GM18909 (cell line): ENCODE data around the gene ZNF302.
"Not testable (repeated sequence)": the region's sequence is repeated elsewhere in the genome, so short reads cannot be mapped to it uniquely, and the experiment has no call there.

Source experiments
- ATAC-seq: cut with Tn5 transposase; IDR thresholded peaks from one replicate; pipeline ENCODE4 v1.9.1; 2021; ENCODE audit warnings: mild to moderate bottlenecking; ENCODE audit not compliant: unreplicated experiment, poor library complexity

ZNF302 gene

DNA sequence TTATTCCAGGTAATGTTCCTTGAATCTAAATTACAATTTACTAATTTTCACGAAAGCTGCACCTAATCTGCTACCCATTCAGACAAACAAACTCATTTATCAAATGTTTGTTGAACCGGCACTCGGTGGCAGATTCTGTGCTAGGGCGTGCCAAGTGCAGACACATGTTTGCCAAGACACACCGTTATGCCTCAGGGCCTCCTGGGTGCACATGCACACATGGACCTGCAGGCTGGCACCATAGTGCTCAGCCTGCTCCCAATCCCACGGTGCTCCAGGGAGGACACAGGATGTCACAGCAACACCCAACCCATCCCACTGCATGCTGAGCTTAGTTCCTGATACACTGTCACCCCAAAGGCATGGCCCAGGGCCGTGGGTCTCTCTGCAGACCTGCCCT, 8.2 kb upstream of the ZNF302 start:
- ATAC-seq: no peak

DNA sequence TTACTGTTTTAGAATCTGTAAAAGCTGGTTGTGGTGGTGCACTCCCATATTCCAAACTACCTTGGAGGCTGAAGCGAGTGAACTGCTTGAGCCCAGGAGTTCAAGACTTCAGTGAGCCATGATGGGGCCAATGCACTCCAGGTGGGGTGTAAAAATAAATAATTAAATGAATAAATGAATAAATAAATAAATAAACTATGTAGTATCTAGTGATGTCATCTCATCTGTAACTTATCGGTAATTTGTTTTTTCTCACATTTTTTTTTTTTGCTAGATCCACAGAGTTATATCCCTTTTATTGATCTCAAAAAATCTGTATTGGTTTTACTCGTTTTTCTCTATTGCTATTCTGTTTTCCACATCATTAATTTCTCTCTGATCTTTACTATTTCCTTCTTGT, 5.5 kb upstream of the ZNF302 start:
- no peak for ATAC-seq

DNA sequence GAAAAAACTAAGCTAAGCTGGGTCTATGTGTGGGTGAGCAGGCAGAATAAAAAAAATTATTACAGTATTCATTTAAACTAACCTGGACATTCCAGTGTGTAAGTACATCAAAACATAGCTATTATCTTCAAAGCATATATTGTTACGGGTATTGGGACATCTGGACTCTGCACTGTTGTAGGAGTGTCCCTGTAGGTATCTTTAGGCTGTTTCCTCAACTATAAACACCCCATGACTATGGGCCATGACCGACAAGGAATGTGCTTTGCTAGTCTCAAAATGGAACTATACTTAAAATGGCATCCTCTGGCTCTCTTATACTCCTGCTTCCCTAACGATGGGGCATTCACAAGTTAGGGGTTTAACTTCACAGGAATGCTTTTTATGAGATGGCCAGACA, 3.9 kb upstream of the ZNF302 start:
- no peak for ATAC-seq

DNA sequence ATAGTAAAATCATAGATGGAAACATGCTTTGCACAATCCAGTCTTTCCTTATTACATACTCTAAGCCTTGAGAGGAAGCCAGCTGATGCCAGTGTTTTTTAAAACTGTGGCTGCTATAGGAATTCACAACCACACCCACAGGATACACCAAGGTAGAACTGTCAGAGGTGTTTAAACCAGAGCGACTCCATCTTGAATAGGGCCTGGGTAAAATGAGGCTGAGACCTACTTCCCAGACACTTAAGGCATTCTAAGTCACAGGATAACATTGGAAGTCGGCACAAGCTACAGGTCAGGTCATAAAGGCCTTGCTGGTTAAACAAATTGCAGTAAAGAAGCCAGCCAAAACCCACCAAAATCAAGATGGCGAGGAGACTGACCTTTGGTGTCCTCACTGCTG, 2.2 kb upstream of the ZNF302 start:
- no peak for ATAC-seq

DNA sequence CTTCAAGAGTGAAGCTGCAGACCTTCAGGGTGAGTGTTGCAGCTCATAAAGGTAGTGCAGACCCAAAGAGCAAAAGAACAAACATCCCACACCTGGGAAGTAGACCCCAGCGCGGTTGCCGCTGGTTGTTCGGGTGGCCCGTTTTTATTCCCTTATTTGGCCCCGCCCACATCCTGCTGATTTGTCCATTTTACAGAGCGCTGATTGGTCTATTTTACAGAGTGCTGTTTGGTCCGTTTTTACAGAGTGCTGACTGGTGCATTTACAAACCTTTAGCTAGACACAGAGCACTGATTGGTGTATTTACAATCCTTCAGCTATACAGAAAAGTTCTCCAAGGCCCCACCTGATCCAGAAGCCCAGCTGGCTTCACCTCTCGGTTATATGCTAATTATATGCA, 1.6 kb upstream of the ZNF302 start:
- no peak for ATAC-seq

DNA sequence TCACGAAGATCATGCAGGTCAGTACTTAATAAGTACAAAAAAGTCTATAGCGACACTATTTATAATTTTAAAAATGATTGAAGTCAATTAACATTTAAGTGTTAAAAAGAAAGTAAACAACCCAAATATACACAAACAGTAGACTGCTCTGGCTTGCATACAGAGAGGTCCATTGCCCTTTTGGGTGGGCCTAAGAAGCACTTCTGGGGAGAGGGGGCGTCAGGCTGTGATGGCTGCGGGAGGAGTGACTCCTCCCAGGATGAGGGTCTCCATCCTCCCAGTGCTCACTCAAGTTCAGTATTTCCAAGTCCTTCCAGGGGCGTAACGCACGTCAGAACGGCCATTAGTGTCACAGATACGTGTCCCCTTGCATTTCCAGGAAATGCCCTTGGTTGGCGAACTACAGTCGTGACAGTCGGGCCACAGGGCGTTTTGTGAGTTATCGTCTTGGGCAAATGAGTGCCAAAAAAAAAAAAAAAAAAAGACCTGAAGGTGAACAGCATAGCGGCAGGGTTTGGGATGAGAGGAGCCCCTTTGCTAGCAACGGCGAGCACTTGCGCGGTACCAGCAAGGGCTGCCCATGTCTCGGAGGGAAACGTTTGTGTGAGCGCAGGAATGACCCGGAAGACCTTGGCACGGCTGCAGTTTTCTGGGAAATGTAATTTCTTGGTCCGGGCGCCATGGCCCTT, 637 bp upstream of the ZNF302 start, which contains the start of gene SCGB2B2:
Gene SCGB2B2 (minus strand): TSS at position 463 of the 689 bp plus-strand sequence. CDS start 82,596 bp downstream, outside the sequence.
- peak; percentile 51 for ATAC-seq

GRCh38 chr19:34678085-34678412, 571 bp downstream of the ZNF302 start:
- no peak for ATAC-seq

DNA sequence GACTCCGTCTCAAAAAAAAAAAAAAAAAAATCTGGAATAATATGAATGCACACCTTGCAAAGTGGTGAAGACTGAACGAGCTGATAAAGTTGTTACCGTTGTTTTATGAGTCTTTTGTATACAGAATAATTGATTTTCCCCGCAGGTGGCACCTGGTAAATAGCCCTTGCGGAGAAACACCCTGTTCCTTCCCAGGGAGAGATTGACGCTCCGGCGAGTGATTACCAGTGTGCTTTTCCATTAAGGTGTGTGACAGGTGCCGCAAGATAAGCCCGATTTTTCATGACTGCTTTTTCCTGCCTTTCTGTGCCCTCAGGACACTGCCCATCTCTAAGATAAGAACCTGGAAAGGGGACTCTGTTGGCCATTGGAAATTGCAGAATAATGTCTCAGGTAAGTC, 943 bp downstream of the ZNF302 start:
- ATAC-seq: no peak

DNA sequence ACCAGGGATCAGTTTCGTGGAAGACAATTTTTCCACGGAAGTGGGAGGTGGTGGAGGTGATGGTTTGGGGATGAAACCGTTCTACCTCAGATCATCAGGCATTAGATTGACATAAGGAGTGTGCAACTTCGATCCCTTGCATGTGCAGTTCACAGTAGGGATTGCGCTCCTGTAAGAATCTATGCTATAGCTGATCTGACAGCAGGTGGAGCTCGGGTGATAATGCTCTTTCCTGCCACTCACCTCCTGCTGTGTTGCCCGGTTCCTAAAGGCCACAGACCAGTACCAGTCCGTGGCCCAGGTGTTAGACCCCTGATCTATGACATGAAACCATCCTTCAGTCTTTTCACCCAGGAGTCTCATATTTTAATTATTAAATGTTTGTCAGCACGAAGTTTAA, 4.0 kb downstream of the ZNF302 start:
- no peak for ATAC-seq

- ATAC-seq: not testable (repeated sequence)
Measured at GRCh38 chr19:34685266-34685665, 7.8 kb downstream of the ZNF302 start.

- no peak for ATAC-seq
Measured at GRCh38 chr19:34686455-34686854, 9.0 kb downstream of the ZNF302 start.

DNA sequence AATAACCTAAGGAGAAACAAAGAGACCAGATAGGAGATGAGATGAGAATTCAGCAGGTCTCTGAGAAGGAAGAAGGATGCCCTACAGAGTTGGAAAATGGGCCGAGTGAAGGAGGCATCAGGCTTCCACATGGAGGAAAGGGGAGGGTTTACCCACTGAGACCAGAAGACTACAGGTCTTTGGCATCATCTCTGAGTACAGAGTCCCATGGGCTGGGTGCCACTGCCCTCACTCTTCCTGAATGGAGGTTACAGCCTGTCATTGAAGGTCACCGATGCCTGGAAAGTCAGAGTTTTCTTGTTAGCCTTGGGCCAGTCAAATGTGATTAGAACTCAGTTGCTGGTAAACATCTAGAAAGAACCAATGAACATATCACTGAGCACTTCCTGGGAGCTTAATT, 9.9 kb downstream of the ZNF302 start:
- no peak for ATAC-seq

GRCh38 chr19:34688592-34688991, 11.1 kb downstream of the ZNF302 start:
- ATAC-seq: no peak

DNA sequence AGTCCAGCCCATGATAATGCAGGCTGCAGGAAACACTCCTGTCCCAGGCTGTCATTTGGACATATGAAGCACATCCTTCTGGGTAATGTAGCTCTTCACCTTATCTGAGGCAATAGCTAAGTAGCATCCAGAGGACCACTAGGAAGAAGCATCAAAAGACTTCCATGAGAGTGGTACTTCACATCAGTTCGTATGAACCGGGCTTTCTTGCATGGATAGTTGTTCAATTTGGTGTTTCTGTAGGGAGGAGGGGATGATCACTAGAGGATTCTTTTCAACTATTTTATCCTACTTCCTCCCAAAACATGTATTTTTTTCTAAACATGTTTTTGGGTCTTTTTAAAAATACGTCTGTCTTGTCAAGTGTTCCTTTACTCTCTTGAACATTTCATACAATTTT, 12.9 kb downstream of the ZNF302 start:
- ATAC-seq: no peak

- no peak for ATAC-seq
Measured at GRCh38 chr19:34692549-34692948, 15.1 kb downstream of the ZNF302 start.

DNA sequence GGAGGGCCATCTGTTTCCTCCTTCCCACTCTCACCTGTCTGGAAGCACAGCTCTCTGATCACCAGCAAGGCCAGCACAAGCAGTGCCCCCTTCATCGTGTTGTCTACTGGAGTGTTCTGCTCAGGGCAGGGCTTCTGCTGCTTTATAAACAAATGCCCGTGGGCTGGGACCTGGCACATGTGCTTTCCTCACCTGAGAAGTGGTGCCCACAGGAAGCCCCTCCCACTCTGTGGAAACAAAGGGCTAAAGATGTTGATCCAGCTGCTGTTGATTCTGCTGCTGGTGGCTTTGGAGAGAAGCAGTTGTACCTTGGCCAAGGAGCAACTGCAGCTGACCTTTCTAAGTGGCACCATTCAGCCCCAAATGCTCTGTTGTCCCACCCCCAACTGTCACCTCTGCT, 30.2 kb downstream of the ZNF302 start:
- no peak for ATAC-seq

DNA sequence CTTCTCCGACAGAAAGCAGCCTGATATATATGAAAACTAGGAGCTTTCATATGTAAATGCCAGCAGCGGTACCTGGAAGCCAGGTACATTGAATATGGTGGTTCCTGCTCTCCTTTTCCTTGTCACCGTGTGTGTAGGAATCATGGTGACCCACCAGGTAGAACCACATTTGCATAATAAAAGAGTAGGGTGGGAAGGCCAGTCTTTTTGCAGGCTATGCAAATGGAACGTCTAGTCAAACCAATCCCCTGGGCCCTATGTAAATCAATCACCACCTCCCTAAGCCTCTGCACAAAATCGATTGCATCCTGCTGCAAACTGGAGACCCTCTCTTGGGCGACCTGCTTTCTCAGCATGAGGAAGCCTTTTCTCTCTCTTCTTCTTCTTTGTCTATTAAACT, 34.4 kb downstream of the ZNF302 start:
- no peak for ATAC-seq

- no peak for ATAC-seq
Measured at GRCh38 chr19:34712395-34713261, 35.1 kb downstream of the ZNF302 start.

- ATAC-seq: no peak
Measured at GRCh38 chr19:34713262-34713637, 35.8 kb downstream of the ZNF302 start.

GRCh38 chr19:34715357-34715756, 37.9 kb downstream of the ZNF302 start:
- ATAC-seq: no peak

GRCh38 chr19:34722353-34722752, 44.9 kb downstream of the ZNF302 start:
- no peak for ATAC-seq

DNA sequence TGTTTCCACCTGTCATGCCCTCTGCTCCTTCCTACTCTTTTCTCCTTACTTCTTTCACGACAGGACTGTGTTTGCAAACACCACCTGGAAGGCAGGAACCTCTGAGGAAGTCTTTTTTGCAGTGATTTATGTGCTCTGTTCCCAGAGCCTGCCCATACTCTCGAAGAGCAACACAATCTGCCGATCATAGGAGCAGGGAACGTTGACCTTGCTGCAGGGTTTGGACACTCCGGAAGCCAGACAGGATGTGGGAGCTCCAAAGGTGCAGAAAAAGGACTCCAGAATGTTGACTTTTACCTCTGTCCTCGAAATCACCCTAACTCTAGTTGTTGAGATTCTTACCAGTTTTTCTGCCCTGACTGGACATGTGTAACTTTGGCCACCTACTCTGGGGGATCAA, 47.9 kb downstream of the ZNF302 start:
- no peak for ATAC-seq
